Central memory CD8-positive, alpha-beta T cell (primary cell): ENCODE measurements around the gene HOXC11.

ENCODE experiments used
- ATAC-seq: fragments of 150-1000 bp; cut with Tn5 transposase; replicated peaks from 2 replicates; pipeline ENCODE4 v1.10.0; 2022; ENCODE audit warnings: mild to moderate bottlenecking, moderate FRiP score, moderate number of reproducible peaks; ENCODE audit not compliant: poor library complexity, severe bottlenecking; ENCODE audit errors: extremely low read depth
- DNase-seq, 2 donors: peaks; one replicate each; pipeline ENCODE4 v3.0.0; 2021; ENCODE audit warnings: low spot score in 2 of 2
- H3K27ac Mint-ChIP-seq: one replicate; pipeline ENCODE4 v1.8.0; 2022; ENCODE audit warnings: low read depth, mild to moderate bottlenecking, moderate library complexity, mixed read lengths
- H3K27me3 Mint-ChIP-seq: one replicate; pipeline ENCODE4 v1.8.0; 2022; ENCODE audit warnings: mixed read lengths
- H3K36me3 Mint-ChIP-seq: one replicate; pipeline ENCODE4 v1.8.0; 2022; ENCODE audit warnings: mild to moderate bottlenecking, moderate library complexity, mixed read lengths; ENCODE audit not compliant: insufficient read depth
- H3K4me1 Mint-ChIP-seq: one replicate; pipeline ENCODE4 v1.8.0; 2022; ENCODE audit warnings: mixed read lengths
- H3K4me3 Mint-ChIP-seq: one replicate; pipeline ENCODE4 v1.8.0; 2022; ENCODE audit warnings: mild to moderate bottlenecking, moderate library complexity, mixed read lengths
- H3K9me3 Mint-ChIP-seq: one replicate; pipeline ENCODE4 v1.8.0; 2022; ENCODE audit warnings: mixed read lengths

Gene HOXC11

GRCh38 chr12:53972722-53973235 lies at the start of gene HOXC11:
Gene HOXC11 (plus strand): TSS chr12:53973126. CDS start chr12:53973242, 116 bp downstream.
- no peaks in the 10 kb centered on the region for H3K9me3 Mint-ChIP-seq
- DNase-seq: no peak
- H3K36me3 Mint-ChIP-seq: peaks cover 26% of the 10 kb centered on the region
- H3K27ac Mint-ChIP-seq: peak within 1 kb of the TSS; percentile 84
- peaks cover 93% of the 10 kb centered on the region for H3K27me3 Mint-ChIP-seq
- H3K4me3 Mint-ChIP-seq: peak within 1 kb of the TSS; percentile 73
- ATAC-seq: no peak
- H3K4me1 Mint-ChIP-seq: peaks cover 22% of the 10 kb centered on the region

DNA sequence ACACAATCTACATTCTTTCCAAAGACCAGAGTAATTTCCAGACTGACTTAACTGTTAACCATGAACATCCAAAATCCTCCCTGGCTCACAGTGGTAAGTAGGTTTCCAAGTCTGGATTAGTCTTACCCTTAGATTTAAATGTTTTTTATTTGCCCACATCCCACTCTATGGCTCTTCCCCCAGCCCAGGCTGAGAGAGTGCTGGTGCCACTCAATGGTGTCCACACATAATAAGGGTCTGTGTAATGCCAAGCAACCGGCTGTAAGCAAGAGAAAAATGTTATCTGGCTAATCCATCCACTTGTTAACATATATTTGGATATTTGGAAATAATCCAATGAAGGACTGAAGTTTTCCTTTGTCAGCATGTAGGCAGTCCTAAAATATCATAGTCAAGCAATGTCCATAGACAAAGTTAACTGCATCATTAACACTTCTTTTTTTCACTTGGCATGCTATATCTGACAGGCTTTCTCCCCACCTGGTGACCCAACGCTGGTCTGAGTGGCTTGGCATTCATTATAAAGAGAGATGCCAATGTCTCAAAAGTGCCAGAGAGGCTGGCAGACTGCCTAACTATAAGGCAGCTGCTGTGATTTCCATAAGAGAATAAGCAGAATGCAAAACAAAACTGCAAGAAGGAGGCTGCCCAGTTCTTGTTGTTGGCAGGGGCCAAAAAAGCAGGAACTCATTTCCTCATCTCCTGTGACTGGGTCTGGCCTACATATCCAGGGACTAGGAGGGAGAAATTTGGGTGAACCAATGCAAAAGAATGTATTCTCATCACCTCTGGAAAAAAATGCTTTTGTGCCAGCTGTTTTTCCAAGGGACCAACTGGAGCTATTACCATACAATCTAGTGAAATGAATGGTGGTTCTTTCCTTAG lies 48.2 kb upstream of the HOXC11 start:
- Mint-ChIP-seq H3K9me3 (no peaks in the 10 kb centered on the region), H3K27me3 (peaks cover 99% of the 10 kb centered on the region), H3K4me3 (no peak overlapping the region), H3K4me1 (no peaks in the 10 kb centered on the region), H3K27ac (no peak overlapping the region), H3K36me3 (no peaks in the 10 kb centered on the region)
- no peak for DNase-seq
- no peak for ATAC-seq

- peaks cover 100% of the 10 kb centered on the region for H3K27me3 Mint-ChIP-seq
- no peaks in the 10 kb centered on the region for H3K9me3 Mint-ChIP-seq
- H3K4me1 Mint-ChIP-seq: no peaks in the 10 kb centered on the region
- peaks cover 2% of the 10 kb centered on the region for H3K36me3 Mint-ChIP-seq
- ATAC-seq: no peak
- no peak for DNase-seq
- no peak overlapping the region for H3K4me3 Mint-ChIP-seq
- H3K27ac Mint-ChIP-seq: no peak overlapping the region
Observed at GRCh38 chr12:53927220-53928029, 45.5 kb upstream of the HOXC11 start.

DNA sequence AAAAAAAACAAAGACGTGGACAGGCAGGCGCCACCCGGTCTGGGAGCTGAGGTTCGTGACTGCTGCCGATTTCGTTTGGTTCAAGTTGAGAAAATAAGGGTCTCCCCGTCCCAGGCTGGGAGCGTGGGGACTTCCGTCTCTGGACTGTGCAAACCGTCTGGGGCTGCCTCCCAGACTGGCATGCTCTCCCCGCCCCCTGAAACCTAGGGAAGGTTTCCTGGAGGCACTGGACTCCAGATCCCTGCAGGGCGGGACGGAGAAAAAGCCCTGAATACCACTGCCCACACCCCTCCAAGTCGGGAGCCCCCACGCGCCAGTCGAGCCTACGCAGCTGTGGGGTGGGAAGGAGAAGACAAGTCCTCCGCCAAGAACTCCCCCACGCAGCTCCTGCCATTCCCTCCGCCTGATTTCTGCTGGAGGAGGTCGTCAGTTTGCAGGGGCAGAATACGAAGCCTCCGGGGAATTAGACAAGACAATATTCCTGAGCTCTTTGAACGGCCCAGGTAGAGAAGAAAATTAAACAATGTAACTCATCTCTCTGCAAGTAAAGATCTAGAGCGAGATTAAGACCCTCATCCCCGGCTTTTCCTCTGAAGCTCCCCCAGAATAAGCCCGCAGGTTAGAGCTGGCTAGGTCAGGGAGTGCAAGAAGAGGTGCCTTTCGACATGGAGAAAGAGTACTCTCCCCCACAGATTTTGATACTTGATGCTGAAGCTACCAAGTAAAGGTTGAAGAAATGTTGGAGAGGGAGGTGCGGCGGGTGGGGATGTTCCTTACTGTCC lies 44.7 kb upstream of the HOXC11 start:
- DNase-seq: no peak
- Mint-ChIP-seq H3K4me1 (no peaks in the 10 kb centered on the region), H3K27me3 (peaks cover 100% of the 10 kb centered on the region), H3K27ac (no peak overlapping the region), H3K36me3 (peaks cover 2% of the 10 kb centered on the region), H3K9me3 (no peaks in the 10 kb centered on the region), H3K4me3 (no peak overlapping the region)
- no peak for ATAC-seq

- no peak for DNase-seq
- no peaks in the 10 kb centered on the region for H3K9me3 Mint-ChIP-seq
- H3K4me1 Mint-ChIP-seq: no peaks in the 10 kb centered on the region
- H3K4me3 Mint-ChIP-seq: no peak overlapping the region
- ATAC-seq: no peak
- peaks cover 100% of the 10 kb centered on the region for H3K27me3 Mint-ChIP-seq
- no peak overlapping the region for H3K27ac Mint-ChIP-seq
- H3K36me3 Mint-ChIP-seq: peaks cover 3% of the 10 kb centered on the region
Observed at GRCh38 chr12:53929527-53929926, 43.4 kb upstream of the HOXC11 start.

DNA sequence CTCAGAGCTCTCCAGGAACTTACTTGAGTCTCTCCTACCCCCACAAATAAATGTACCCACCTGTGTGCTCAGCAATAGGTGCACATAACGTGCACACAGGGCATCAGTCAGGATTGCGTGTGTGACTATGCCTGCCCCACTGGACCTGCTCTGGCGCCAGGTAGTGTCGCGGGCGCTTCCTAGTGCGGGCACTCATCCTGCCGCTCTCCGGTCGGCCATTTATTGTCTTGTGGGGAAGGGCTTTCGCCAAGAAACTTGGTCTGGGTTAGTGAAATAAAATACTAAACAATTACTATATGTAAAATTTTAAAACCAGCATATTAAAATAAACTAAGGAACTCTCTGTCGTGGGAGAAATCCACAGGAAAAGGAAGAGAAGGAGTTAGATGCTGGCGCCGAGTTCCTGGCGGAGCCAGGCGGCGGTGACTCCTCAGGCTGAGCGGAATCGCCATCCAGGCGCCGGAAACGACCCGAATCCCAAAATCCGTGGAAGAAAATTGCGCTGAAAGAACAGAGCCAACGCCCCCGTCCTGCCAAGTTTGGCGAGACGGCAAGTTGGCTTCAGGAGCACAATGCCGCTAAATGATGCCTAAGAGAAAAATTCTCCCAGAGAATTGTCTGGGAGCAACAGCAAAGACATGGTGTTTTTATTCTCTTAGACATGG lies 42.2 kb upstream of the HOXC11 start:
- H3K4me3 Mint-ChIP-seq: no peak overlapping the region
- ATAC-seq (no peak), DNase-seq (no peak)
- peaks cover 8% of the 10 kb centered on the region for H3K36me3 Mint-ChIP-seq
- H3K27me3 Mint-ChIP-seq: peaks cover 100% of the 10 kb centered on the region
- no peaks in the 10 kb centered on the region for H3K9me3 Mint-ChIP-seq
- H3K4me1 Mint-ChIP-seq: peaks cover 7% of the 10 kb centered on the region
- no peak overlapping the region for H3K27ac Mint-ChIP-seq

GRCh38 chr12:53931844-53932581 lies 40.9 kb upstream of the HOXC11 start:
- H3K36me3 Mint-ChIP-seq: peaks cover 13% of the 10 kb centered on the region
- H3K9me3 Mint-ChIP-seq: no peaks in the 10 kb centered on the region
- H3K27ac Mint-ChIP-seq: no peak overlapping the region
- H3K27me3 Mint-ChIP-seq: peaks cover 100% of the 10 kb centered on the region
- ATAC-seq: no peak
- no peak for DNase-seq
- H3K4me3 Mint-ChIP-seq: no peak overlapping the region
- peaks cover 12% of the 10 kb centered on the region for H3K4me1 Mint-ChIP-seq

DNA sequence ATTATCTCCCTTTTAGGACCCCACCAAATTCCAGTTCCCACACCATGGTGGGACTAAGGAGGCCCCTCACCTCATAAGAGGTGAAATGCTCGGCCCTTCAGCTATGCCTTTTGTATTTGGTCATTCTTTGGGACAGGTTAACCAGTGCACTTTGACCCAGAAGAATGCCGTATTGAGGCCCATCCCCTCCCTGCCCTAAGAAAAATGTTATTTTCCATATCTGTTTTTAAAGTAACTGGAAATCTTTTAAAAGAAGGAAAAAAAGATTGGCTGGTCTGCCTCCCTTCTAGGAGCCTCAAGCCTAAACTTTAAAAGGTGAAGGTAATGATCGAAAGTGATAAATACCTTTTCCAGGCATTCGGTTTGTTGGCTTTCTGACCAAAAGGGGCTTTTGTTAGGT lies 40.0 kb upstream of the HOXC11 start:
- no peak overlapping the region for H3K4me3 Mint-ChIP-seq
- no peak for ATAC-seq
- H3K9me3 Mint-ChIP-seq: no peaks in the 10 kb centered on the region
- peaks cover 13% of the 10 kb centered on the region for H3K36me3 Mint-ChIP-seq
- DNase-seq: no peak
- peaks cover 12% of the 10 kb centered on the region for H3K4me1 Mint-ChIP-seq
- no peak overlapping the region for H3K27ac Mint-ChIP-seq
- peaks cover 100% of the 10 kb centered on the region for H3K27me3 Mint-ChIP-seq

GRCh38 chr12:53935383-53936341 lies 37.3 kb upstream of the HOXC11 start:
- H3K4me3 Mint-ChIP-seq: no peak overlapping the region
- no peak for DNase-seq
- peaks cover 15% of the 10 kb centered on the region for H3K36me3 Mint-ChIP-seq
- no peak overlapping the region for H3K27ac Mint-ChIP-seq
- H3K27me3 Mint-ChIP-seq: peaks cover 99% of the 10 kb centered on the region
- peaks cover 12% of the 10 kb centered on the region for H3K4me1 Mint-ChIP-seq
- no peaks in the 10 kb centered on the region for H3K9me3 Mint-ChIP-seq
- ATAC-seq: no peak

DNA sequence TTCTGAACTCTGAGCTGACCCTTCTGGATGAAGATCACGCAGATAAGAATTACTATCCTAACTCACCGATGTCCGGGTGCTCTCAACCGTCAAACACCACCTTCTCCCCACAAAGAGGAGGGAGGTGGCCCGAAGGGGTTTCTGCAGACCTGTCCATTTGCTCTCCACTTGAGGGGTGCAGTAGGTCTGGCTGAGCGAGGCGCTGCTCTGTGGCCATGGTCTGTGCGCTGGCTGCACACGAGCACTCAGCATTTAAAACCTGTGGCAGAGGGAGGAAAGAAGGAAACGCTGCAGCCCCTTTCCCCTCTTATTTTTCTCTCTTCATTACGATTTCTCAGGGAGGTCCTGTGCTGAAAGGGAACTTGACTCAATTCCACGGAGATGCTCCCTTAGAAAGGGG lies 35.8 kb upstream of the HOXC11 start:
- no peak for ATAC-seq
- peaks cover 99% of the 10 kb centered on the region for H3K27me3 Mint-ChIP-seq
- DNase-seq: no peak
- H3K4me3 Mint-ChIP-seq: no peak overlapping the region
- H3K27ac Mint-ChIP-seq: no peak overlapping the region
- peaks cover 18% of the 10 kb centered on the region for H3K36me3 Mint-ChIP-seq
- H3K4me1 Mint-ChIP-seq: peaks cover 12% of the 10 kb centered on the region
- no peaks in the 10 kb centered on the region for H3K9me3 Mint-ChIP-seq
